ENCODE data around the gene DCAF8L2.

Gene DCAF8L2

GRCh38 chrX:27555514-27555913 lies 34.6 kb upstream of the DCAF8L2 start:
- no peak overlapping the region for H3K9ac ChIP-seq (ENCODE audit: low read length)
- H3K27me3 ChIP-seq (ENCODE audit: insufficient read depth, low read length) = no peaks in the 10 kb centered on the region
- no peaks in the 10 kb centered on the region for H3K9me2 ChIP-seq (ENCODE audit: low read depth, low read length)
- TF ChIP-seq EZH2 (IDR thresholded peaks at IDR 0.05; ENCODE audit: borderline replicate concordance, low read length) (no peak), CTCF (IDR thresholded peaks at IDR 0.05; ENCODE audit: low read length) (peak; percentile 43; the same call in 1 of the 2 replicates)
- no peaks in the 10 kb centered on the region for H3K4me1 ChIP-seq (ENCODE audit: insufficient read depth, low read length, severe bottlenecking)
- H3K79me2 ChIP-seq (ENCODE audit: insufficient read depth, low read length) = no peaks in the 10 kb centered on the region
- H3K27ac ChIP-seq (ENCODE audit: low read depth, low read length, poor library complexity, severe bottlenecking) = no peak overlapping the region
- no peaks in the 10 kb centered on the region for H3K36me3 ChIP-seq (ENCODE audit: insufficient read depth, low read length)
- no peak overlapping the region for H2AFZ ChIP-seq (ENCODE audit: low read length)
- no peak overlapping the region for H3K4me3 ChIP-seq (ENCODE audit: low read depth, low read length, poor library complexity, severe bottlenecking)
- H3K9me3 ChIP-seq (ENCODE audit: low read length) = no peaks in the 10 kb centered on the region
- H3F3A ChIP-seq (ENCODE audit: insufficient read depth, low read length) = no peaks in the 10 kb centered on the region
- H4K20me1 ChIP-seq (ENCODE audit: insufficient read depth, low read length) = no peaks in the 10 kb centered on the region
- no peak overlapping the region for H3K4me2 ChIP-seq (ENCODE audit: low read length)

GRCh38 chrX:27565992-27566391 lies 24.2 kb upstream of the DCAF8L2 start:
- Histone ChIP-seq H3K9ac (ENCODE audit: low read length) (no peak overlapping the region), H3K9me3 (ENCODE audit: low read length) (no peaks in the 10 kb centered on the region), H3F3A (ENCODE audit: insufficient read depth, low read length) (no peaks in the 10 kb centered on the region), H3K4me3 (ENCODE audit: low read depth, low read length, poor library complexity, severe bottlenecking) (no peak overlapping the region), H3K9me2 (ENCODE audit: low read depth, low read length) (no peaks in the 10 kb centered on the region), H3K27me3 (ENCODE audit: insufficient read depth, low read length) (no peaks in the 10 kb centered on the region), H3K27ac (ENCODE audit: low read depth, low read length, poor library complexity, severe bottlenecking) (no peak overlapping the region), H3K4me2 (ENCODE audit: low read length) (no peak overlapping the region), H2AFZ (ENCODE audit: low read length) (no peak overlapping the region), H3K79me2 (ENCODE audit: insufficient read depth, low read length) (no peaks in the 10 kb centered on the region), H3K4me1 (ENCODE audit: insufficient read depth, low read length, severe bottlenecking) (no peaks in the 10 kb centered on the region), H3K36me3 (ENCODE audit: insufficient read depth, low read length) (no peaks in the 10 kb centered on the region), H4K20me1 (ENCODE audit: insufficient read depth, low read length) (no peaks in the 10 kb centered on the region)
- TF ChIP-seq EZH2 (IDR thresholded peaks at IDR 0.05; ENCODE audit: borderline replicate concordance, low read length) (no peak), CTCF (IDR thresholded peaks at IDR 0.05; ENCODE audit: low read length) (no peak)

- no peaks in the 10 kb centered on the region for H3K9me2 ChIP-seq (ENCODE audit: low read depth, low read length)
- no peak overlapping the region for H3K27ac ChIP-seq (ENCODE audit: low read depth, low read length, poor library complexity, severe bottlenecking)
- no peaks in the 10 kb centered on the region for H3K27me3 ChIP-seq (ENCODE audit: insufficient read depth, low read length)
- no peaks in the 10 kb centered on the region for H3K36me3 ChIP-seq (ENCODE audit: insufficient read depth, low read length)
- no peaks in the 10 kb centered on the region for H3F3A ChIP-seq (ENCODE audit: insufficient read depth, low read length)
- no peaks in the 10 kb centered on the region for H4K20me1 ChIP-seq (ENCODE audit: insufficient read depth, low read length)
- H3K9ac ChIP-seq (ENCODE audit: low read length) = no peak overlapping the region
- no peaks in the 10 kb centered on the region for H3K4me1 ChIP-seq (ENCODE audit: insufficient read depth, low read length, severe bottlenecking)
- no peak overlapping the region for H3K4me2 ChIP-seq (ENCODE audit: low read length)
- TF ChIP-seq EZH2 (IDR thresholded peaks at IDR 0.05; ENCODE audit: borderline replicate concordance, low read length) = no peak
- TF ChIP-seq CTCF (IDR thresholded peaks at IDR 0.05; ENCODE audit: low read length) = no peak
- H3K79me2 ChIP-seq (ENCODE audit: insufficient read depth, low read length) = no peaks in the 10 kb centered on the region
- no peak overlapping the region for H2AFZ ChIP-seq (ENCODE audit: low read length)
- H3K4me3 ChIP-seq (ENCODE audit: low read depth, low read length, poor library complexity, severe bottlenecking) = no peak overlapping the region
- no peaks in the 10 kb centered on the region for H3K9me3 ChIP-seq (ENCODE audit: low read length)
Measured at GRCh38 chrX:27571164-27571563, 19.0 kb upstream of the DCAF8L2 start.

All from OCI-LY1 (cell line).